ENCODE data around the gene PTGER3. TPM values are rescaled to one million over a fixed set of nuclear protein-coding genes. Genes with fewer than 3 reads are reported as not detected.

The PTGER3 gene
- total RNA-seq, 4 donors from 2014 or later, result 5.8 to 20.7 (median 14.5) TPM

GRCh38 chr1:70930062-70930461 is 117.6 kb downstream of the PTGER3 start:
- 42 to 56% methylated on average over 1 of the region's 1 CpG for WGBS, 2 donors (ENCODE audit: low coverage in 1 of 2)
- Histone ChIP-seq H3K4me3 (no peak overlapping the region), H3K36me3 (no peaks in the 10 kb centered on the region), H3K4me1 (peaks cover 0 to 6% (median 0%) of the 10 kb centered on the region in 3 donors), H3K9me3 (no peaks in the 10 kb centered on the region), H3K27me3 (no peaks in the 10 kb centered on the region), H3K27ac (no peak overlapping the region)
- ATAC-seq, result no peak
- TF ChIP-seq POLR2A (IDR thresholded peaks at IDR 0.05) (no peak), POLR2AphosphoS5 (IDR thresholded peaks at IDR 0.05) (no peak), EP300 (IDR thresholded peaks at IDR 0.05) (no peak), CTCF (IDR thresholded peaks at IDR 0.05) (no peak)

- no peak overlapping the region for H3K4me3 ChIP-seq
- H3K9me3 ChIP-seq, result peaks cover 0 to 7% (median 0%) of the 10 kb centered on the region in 3 donors
- H3K27ac ChIP-seq, result no peak overlapping the region
- no peak for TF ChIP-seq POLR2A (IDR thresholded peaks at IDR 0.05)
- no peak for TF ChIP-seq EP300 (IDR thresholded peaks at IDR 0.05)
- no peak for TF ChIP-seq CTCF (IDR thresholded peaks at IDR 0.05)
- no peak for TF ChIP-seq POLR2AphosphoS5 (IDR thresholded peaks at IDR 0.05)
- H3K36me3 ChIP-seq, result no peaks in the 10 kb centered on the region
- ATAC-seq, result no peak
- H3K4me1 ChIP-seq, result no peaks in the 10 kb centered on the region
- 62 to 75% methylated on average over 2 of the region's 2 CpGs for WGBS, 2 donors (ENCODE audit: low coverage in 1 of 2)
- H3K27me3 ChIP-seq, result no peaks in the 10 kb centered on the region
Observed at GRCh38 chr1:70922196-70922595, 125.4 kb downstream of the PTGER3 start.

Small RNA genes within 50 kb of the gene (small RNA-seq; reads per million reads assigned to genes)
- gene MIR186, result 686 to 1,288 (median 903) reads per million in 4 donors

Other genes starting within 250 kb of the PTGER3 start
- 100 to 1,000 TPM in 1 of 4 donors, 10 to 100 TPM in 3; 30.3 to 115 (median 57.8) TPM for gene ZRANB2, start 33.2 kb upstream of the PTGER3 start, total RNA-seq

All from gastroesophageal sphincter (tissue), 4 donors.